Measurements from ENCODE around the gene ANGEL2. TPM values are rescaled to one million over a fixed set of nuclear protein-coding genes. Genes with fewer than 3 reads are reported as not detected.

The ANGEL2 gene
- total and polyA plus RNA-seq, 2 of the 13 experiments (the other 11 are each of a cell fraction or from before 2014, with no cell fraction given): 12.3 to 25.4 TPM

- H3K27ac ChIP-seq (ENCODE audit: extremely low read length, insufficient read depth, low read length): no peak overlapping the region
- H3K79me2 ChIP-seq (ENCODE audit: insufficient read depth, low read length): no peaks in the 10 kb centered on the region
- no peaks in the 10 kb centered on the region for H3K36me3 ChIP-seq (replicated peaks in 1 of 2; ENCODE audit: control insufficient read depth in 1 of 2, insufficient read depth in 2 of 2, low read length in 2 of 2)
- TF ChIP-seq SATB2 (CRISPR knock-in tag; IDR thresholded peaks at IDR 0.05): no peak
- TF ChIP-seq TOE1 (CRISPR knock-in tag; IDR thresholded peaks at IDR 0.05): no peak
- no peak for TF ChIP-seq FOXC1 (CRISPR knock-in tag; IDR thresholded peaks at IDR 0.05; ENCODE audit: borderline replicate concordance)
- no peak for TF ChIP-seq ZNF878 (CRISPR knock-in tag; IDR thresholded peaks at IDR 0.05)
- TF ChIP-seq AFF4 (CRISPR knock-in tag; IDR thresholded peaks at IDR 0.05): no peak
- no peak for TF ChIP-seq ARHGAP35 (CRISPR knock-in tag; IDR thresholded peaks at IDR 0.05; ENCODE audit: borderline replicate concordance)
- H3K4me1 ChIP-seq (ENCODE audit: insufficient read depth, low read length): peaks cover 8% of the 10 kb centered on the region; the same call in 1 of the 2 replicates
- in situ Hi-C loops (cut with HindIII; ENCODE audit: extremely low pct_ligation_motif_present, low pct_unique_long_range_greater_than_20kb) (no loop called here), intact Hi-C loops (cut with micrococcal nuclease; ENCODE audit: unreplicated experiment) (no loop called here)
- no peaks in the 10 kb centered on the region for H3K9me3 ChIP-seq (ENCODE audit: low read length)
- ChIA-PET CTCF (ENCODE audit: low intra/inter-chr PET ratio, low total read pairs) (no interaction called here), POLR2A (no interaction called here)
- no TSS peak for BruUV-seq (replicated peaks)
- ATAC-seq (no peak), FAIRE-seq (no peak), DNase-seq (ENCODE audit: low spot score) (no peak)
- no peak overlapping the region for H3K4me3 ChIP-seq (replicated peaks in 1 of 3; ENCODE audit: insufficient read depth in 1 of 3, low read depth in 2 of 3, low read length in 3 of 3)
- no peak overlapping the region for H3K4me2 ChIP-seq (ENCODE audit: low read depth, low read length)
- no peak overlapping the region for H2AFZ ChIP-seq (ENCODE audit: low read length)
- no peak overlapping the region for H3K9ac ChIP-seq (ENCODE audit: insufficient read depth, low read depth, low read length)
- no peaks in the 10 kb centered on the region for H3K27me3 ChIP-seq (ENCODE audit: control insufficient read depth in 1 of 2, insufficient read depth in 2 of 2, low read length in 2 of 2)
- H4K20me1 ChIP-seq (ENCODE audit: insufficient read depth, low read length): no peaks in the 10 kb centered on the region
- WGBS (ENCODE audit: low lambda C conversion rate): 87% methylated on average over 8 of the region's 8 CpGs
Measured at GRCh38 chr1:212952641-212952976, 63.1 kb downstream of the ANGEL2 start.

Measured in HepG2 (cell line).